OCI-LY1 (cell line): Measurements from ENCODE around the gene OOEP.

Experiments used
- H2AFZ ChIP-seq: fragments of 200-600 bp; sonication (generic), shearing (Covaris generic); 2 replicates; pipeline ENCODE4 v1.6.0; 2014; ENCODE audit warnings: antibody characterized with exemption, mild to moderate bottlenecking, low read length
- H3F3A ChIP-seq: fragments of 200-600 bp; sonication (generic), shearing (Covaris generic); 2 replicates; pipeline ENCODE4 v1.6.0; 2014; ENCODE audit warnings: mild to moderate bottlenecking, antibody characterized with exemption, low read length, moderate library complexity; ENCODE audit not compliant: insufficient read depth
- H3K27ac ChIP-seq: fragments of 200-600 bp; sonication (generic); 2 replicates; pipeline ENCODE4 v1.5.1; 2014; ENCODE audit warnings: low read length, mixed run types, mild to moderate bottlenecking, low read depth; ENCODE audit not compliant: poor library complexity, severe bottlenecking
- H3K27me3 ChIP-seq: fragments of 200-600 bp; sonication (generic); 2 replicates; pipeline ENCODE4 v1.6.0; 2014; ENCODE audit warnings: antibody characterized with exemption, mild to moderate bottlenecking, low read length, moderate library complexity; ENCODE audit not compliant: insufficient read depth
- H3K36me3 ChIP-seq: fragments of 200-600 bp; sonication (generic); 2 replicates; pipeline ENCODE4 v1.6.1; 2014; ENCODE audit warnings: mild to moderate bottlenecking, antibody characterized with exemption, low read length, moderate library complexity, mixed read lengths; ENCODE audit not compliant: insufficient read depth
- H3K4me1 ChIP-seq: fragments of 200-600 bp; sonication (generic); 2 replicates; pipeline ENCODE4 v1.5.1; 2014; ENCODE audit warnings: mild to moderate bottlenecking, low read length, moderate library complexity; ENCODE audit not compliant: insufficient read depth, severe bottlenecking
- H3K4me2 ChIP-seq: fragments of 200-600 bp; sonication (generic), shearing (Covaris generic); 2 replicates; pipeline ENCODE4 v1.6.1; 2014; ENCODE audit warnings: low read length
- H3K4me3 ChIP-seq: fragments of 200-600 bp; sonication (generic); 2 replicates; pipeline ENCODE4 v1.5.1; 2014; ENCODE audit warnings: low read length, low read depth, mild to moderate bottlenecking, mixed read lengths; ENCODE audit not compliant: poor library complexity, severe bottlenecking
- H3K79me2 ChIP-seq: fragments of 200-600 bp; shearing (Covaris generic); 2 replicates; pipeline ENCODE4 v1.6.1; 2016; ENCODE audit warnings: mixed run types, low read length, mixed read lengths; ENCODE audit not compliant: insufficient read depth
- H3K9ac ChIP-seq: fragments of 200-600 bp; sonication (generic), shearing (Covaris generic); 2 replicates; pipeline ENCODE4 v1.6.1; 2014; ENCODE audit warnings: mild to moderate bottlenecking, low read length, mixed read lengths
- H3K9me2 ChIP-seq: fragments of 200-600 bp; sonication (generic), shearing (Covaris generic); 2 replicates; pipeline ENCODE4 v1.6.1; 2014; ENCODE audit warnings: low read depth, mild to moderate bottlenecking, low read length, mixed read lengths
- H3K9me3 ChIP-seq: fragments of 200-600 bp; shearing (Covaris generic); 2 replicates; pipeline ENCODE4 v1.6.1; 2014; ENCODE audit warnings: low read length, mixed read lengths
- H4K20me1 ChIP-seq: fragments of 200-600 bp; sonication (generic), shearing (Covaris generic); 2 replicates; pipeline ENCODE4 v1.6.0; 2016; ENCODE audit warnings: mild to moderate bottlenecking, low read length; ENCODE audit not compliant: insufficient read depth
- EZH2 ChIP-seq: fragments of 200-600 bp; sonication (generic), shearing (Covaris generic); IDR thresholded peaks from 2 replicates; pipeline ENCODE4 v1.8.0; 2017; ENCODE audit warnings: borderline replicate concordance, mixed run types, mild to moderate bottlenecking, antibody characterized with exemption, low read length, moderate library complexity, mixed read lengths
- TF ChIP-seq, protein P1 (sequence below): fragments of 200-600 bp; sonication (generic), shearing (Covaris generic); IDR thresholded peaks from 2 replicates; pipeline ENCODE4 v1.5.1; 2017; ENCODE audit warnings: mild to moderate bottlenecking, antibody characterized with exemption, low read length, moderate library complexity, mixed read lengths

OOEP gene

DNA sequence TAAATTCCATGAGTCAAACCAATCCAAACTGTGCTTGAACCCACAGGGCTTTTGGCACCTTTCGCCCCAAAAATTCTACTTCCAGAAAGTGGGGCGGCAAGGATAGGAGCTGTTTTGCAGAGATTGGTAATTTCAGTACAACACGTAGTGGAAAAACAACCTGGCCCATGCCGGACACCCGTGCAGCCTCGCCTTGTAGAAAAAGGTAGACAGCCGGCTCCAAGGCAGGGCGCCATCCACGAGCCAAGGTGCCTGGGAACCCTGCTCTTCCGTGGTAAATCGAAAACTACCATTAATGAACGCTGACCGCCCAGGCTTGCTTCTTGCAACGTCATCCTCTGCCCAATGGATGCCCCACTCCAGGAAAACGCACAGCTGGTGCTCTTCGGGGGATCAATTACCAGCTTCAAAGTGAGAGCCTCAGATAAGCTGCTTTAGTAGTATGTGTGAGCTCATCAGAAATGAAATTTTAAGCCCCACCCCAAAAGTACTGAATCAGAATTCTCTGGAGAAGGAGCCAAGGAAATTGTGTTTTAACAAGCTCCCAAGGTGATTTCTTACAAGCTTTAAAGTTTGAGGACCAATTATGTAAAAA lies 1.8 kb downstream of the OOEP start:
- H3K4me3 ChIP-seq = no peak overlapping the region
- no peak overlapping the region for H3K4me2 ChIP-seq

GRCh38 chr6:73364549-73364948 lies 5.1 kb downstream of the OOEP start:
- H3K36me3 ChIP-seq = no peaks in the 10 kb centered on the region
- H3K4me2 ChIP-seq = no peak overlapping the region
- H3K27me3 ChIP-seq = peaks cover 4% of the 10 kb centered on the region; the same call in 1 of the 2 replicates
- no peaks in the 10 kb centered on the region for H3K4me1 ChIP-seq
- H3K79me2 ChIP-seq = no peaks in the 10 kb centered on the region
- no peaks in the 10 kb centered on the region for H3K9me2 ChIP-seq
- H3K9ac ChIP-seq = no peak overlapping the region
- no peak overlapping the region for H2AFZ ChIP-seq
- H3F3A ChIP-seq = no peaks in the 10 kb centered on the region
- no peaks in the 10 kb centered on the region for H3K9me3 ChIP-seq
- no peak overlapping the region for H3K4me3 ChIP-seq
- no peaks in the 10 kb centered on the region for H4K20me1 ChIP-seq
- H3K27ac ChIP-seq = no peak overlapping the region
- no peak for TF ChIP-seq EZH2
- TF ChIP-seq, protein P1, sequence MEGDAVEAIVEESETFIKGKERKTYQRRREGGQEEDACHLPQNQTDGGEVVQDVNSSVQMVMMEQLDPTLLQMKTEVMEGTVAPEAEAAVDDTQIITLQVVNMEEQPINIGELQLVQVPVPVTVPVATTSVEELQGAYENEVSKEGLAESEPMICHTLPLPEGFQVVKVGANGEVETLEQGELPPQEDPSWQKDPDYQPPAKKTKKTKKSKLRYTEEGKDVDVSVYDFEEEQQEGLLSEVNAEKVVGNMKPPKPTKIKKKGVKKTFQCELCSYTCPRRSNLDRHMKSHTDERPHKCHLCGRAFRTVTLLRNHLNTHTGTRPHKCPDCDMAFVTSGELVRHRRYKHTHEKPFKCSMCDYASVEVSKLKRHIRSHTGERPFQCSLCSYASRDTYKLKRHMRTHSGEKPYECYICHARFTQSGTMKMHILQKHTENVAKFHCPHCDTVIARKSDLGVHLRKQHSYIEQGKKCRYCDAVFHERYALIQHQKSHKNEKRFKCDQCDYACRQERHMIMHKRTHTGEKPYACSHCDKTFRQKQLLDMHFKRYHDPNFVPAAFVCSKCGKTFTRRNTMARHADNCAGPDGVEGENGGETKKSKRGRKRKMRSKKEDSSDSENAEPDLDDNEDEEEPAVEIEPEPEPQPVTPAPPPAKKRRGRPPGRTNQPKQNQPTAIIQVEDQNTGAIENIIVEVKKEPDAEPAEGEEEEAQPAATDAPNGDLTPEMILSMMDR = no peak

More for the DNA sequence above, 1.8 kb downstream of the OOEP start:
- no peaks in the 10 kb centered on the region for H3K9me2 ChIP-seq
- TF ChIP-seq EZH2 = no peak
- TF ChIP-seq, protein P1 = no peak
- no peaks in the 10 kb centered on the region for H3K79me2 ChIP-seq
- no peak overlapping the region for H2AFZ ChIP-seq
- H3K36me3 ChIP-seq = no peaks in the 10 kb centered on the region
- no peaks in the 10 kb centered on the region for H3F3A ChIP-seq
- peaks cover 4% of the 10 kb centered on the region; the same call in 1 of the 2 replicates for H3K27me3 ChIP-seq
- no peaks in the 10 kb centered on the region; the same call in 1 of the 2 replicates for H3K9me3 ChIP-seq
- no peaks in the 10 kb centered on the region for H4K20me1 ChIP-seq
- no peak overlapping the region for H3K9ac ChIP-seq
- no peak overlapping the region for H3K27ac ChIP-seq
- no peaks in the 10 kb centered on the region for H3K4me1 ChIP-seq

DNA sequence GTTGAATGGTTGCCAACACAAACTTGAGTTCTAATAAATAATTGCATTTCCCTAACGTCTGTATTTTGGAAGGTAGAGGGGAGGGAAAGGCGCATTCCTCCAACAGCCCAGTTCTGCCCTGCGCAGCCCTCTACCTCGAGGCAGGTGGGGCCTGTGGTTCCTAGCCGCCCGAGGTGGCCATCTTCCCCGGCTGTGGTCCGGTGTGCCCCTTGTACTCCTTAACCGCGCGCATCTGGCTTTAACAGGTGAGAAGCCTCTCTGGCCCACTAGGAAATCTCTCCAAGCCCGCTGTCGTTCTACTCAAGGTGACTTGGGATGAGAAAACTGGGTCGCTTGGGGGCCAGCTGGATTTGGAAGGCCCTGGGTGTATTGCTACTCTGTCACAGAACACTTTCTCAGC lies 5.6 kb downstream of the OOEP start:
- Histone ChIP-seq H2AFZ (no peak overlapping the region), H3F3A (no peaks in the 10 kb centered on the region), H3K4me3 (no peak overlapping the region), H3K27ac (no peak overlapping the region), H3K4me1 (no peaks in the 10 kb centered on the region), H3K4me2 (no peak overlapping the region), H3K9ac (no peak overlapping the region), H3K9me3 (no peaks in the 10 kb centered on the region), H3K9me2 (no peaks in the 10 kb centered on the region), H3K27me3 (peaks cover 4% of the 10 kb centered on the region; the same call in 1 of the 2 replicates), H3K79me2 (no peaks in the 10 kb centered on the region), H4K20me1 (no peaks in the 10 kb centered on the region), H3K36me3 (no peaks in the 10 kb centered on the region)
- TF ChIP-seq, protein P1 = no peak
- no peak for TF ChIP-seq EZH2
